Stomach (tissue), 9 donors: Measurements from ENCODE around the gene TPCN2. TPM values are rescaled to one million over a fixed set of nuclear protein-coding genes. Genes with fewer than 3 reads are reported as not detected.
A peak's percentile ranks its signal among the peaks of the same experiment; 100 is the strongest.

Source experiments
- DNase-seq, 2 donors: peaks; one replicate each; pipeline versions ENCODE4 v3.0.0 to v3.0.0-alpha.2; 2013 to 2019
- H3K27ac ChIP-seq, 5 donors: fragments of 200-600 bp in 4 of 5; sonication (generic) in 4 of 5; one replicate each; pipeline ENCODE4 v1.5.1; 2013 to 2019; ENCODE audit warnings: mild to moderate bottlenecking in 1 of 5, moderate library complexity in 1 of 5
- H3K27me3 ChIP-seq, 3 donors: fragments of 200-600 bp; sonication (generic); one replicate each; pipeline ENCODE4 v1.5.1; 2017 to 2019; ENCODE audit warnings: mixed run types in 1 of 3
- H3K36me3 ChIP-seq, 4 donors: fragments of 200-600 bp; sonication (generic); 1 replicate in 3 of 4; 2 replicates in 1 of 4; pipeline ENCODE4 v1.5.1; 2016 to 2019
- H3K4me1 ChIP-seq, 4 donors: fragments of 200-600 bp; sonication (generic); one replicate each; pipeline ENCODE4 v1.5.1; 2016 to 2019
- H3K4me3 ChIP-seq, 4 donors: fragments of 200-600 bp; sonication (generic) in 3 of 4; one replicate each; pipeline ENCODE4 v1.5.1; 2016 to 2019; ENCODE audit warnings: mild to moderate bottlenecking in 1 of 4
- H3K9me3 ChIP-seq, 4 donors: fragments of 200-600 bp; sonication (generic); one replicate each; pipeline ENCODE4 v1.5.1; 2016 to 2019
- EP300 ChIP-seq: sonication (generic); formaldehyde crosslinking; IDR thresholded peaks from one replicate; pipeline ENCODE4 v1.6.1; 2017; ENCODE audit warnings: antibody characterized with exemption
- POLR2A ChIP-seq, 4 donors: fragments of 450-650 bp; IDR thresholded peaks; one replicate each; pipeline ENCODE4 v1.6.1; 2016; ENCODE audit warnings: antibody characterized with exemption in 4 of 4, control low read depth in 2 of 4, mild to moderate bottlenecking in 1 of 4, moderate library complexity in 1 of 4
- POLR2AphosphoS5 ChIP-seq, 3 donors: sonication (generic); formaldehyde crosslinking; IDR thresholded peaks; one replicate each; pipeline ENCODE4 v1.6.1; 2016; ENCODE audit warnings: antibody characterized with exemption in 3 of 3
- WGBS, 5 donors: extraction: QIAGEN DNeasy Blood & Tissue Kit in 3 of 5; methylation state at CpG; one replicate each; pipeline versions ENCODE4 v1.1.5 to v1.1.7; 2013 to 2018; 5-methylcytosine and 5-hydroxymethylcytosine counted together
- intact Hi-C: fragments of 100-400 bp; cut with DNase I; formaldehyde crosslinking; loops from one replicate; pipeline ENCODE4 v1.15.1; 2023; ENCODE audit warnings: low total_unique reads
- polyA plus RNA-seq, 3 donors: library from polyadenylated mRNA; stranded (reverse); fragments of 200-250 nt; gene quantifications; one replicate each; pipeline ENCODE4 v1.2.3, GENCODE V29; 2013
- total RNA-seq, 5 donors: library from RNA; depleted of rRNA; stranded (reverse); fragments of >200 nt; gene quantifications; one replicate each; pipeline versions ENCODE4 v1.1.0 to v1.2.3, GENCODE V29; 2014 to 2016
- TF ChIP-seq, protein P1 (sequence below), 7 experiments: fragments of 450-650 bp in 4 of 7; fragments of 200-600 bp in 3 of 7; sonication (generic) in 3 of 7; IDR thresholded peaks; one replicate each; pipeline ENCODE4 v1.5.1; 2016 to 2019; ENCODE audit warnings: antibody characterized with exemption in 7 of 7, control low read depth in 2 of 7, mild to moderate bottlenecking in 1 of 7
- donor health status: healthy with polysubstance abuse.
- donor health status: Bipolar disorder and iron deficiency.
- donor health status: healthy.

The TPCN2 gene
- total and polyA plus RNA-seq, 8 donors: 6.4 to 66.1 (median 27.2) TPM

GRCh38 chr11:69122326-69122629, 73.5 kb downstream of the TPCN2 start:
- H3K4me3 ChIP-seq: no peak overlapping the region
- 34 to 64% (median 54%) methylated on average over 4 to 9 of the region's 9 CpGs for WGBS, 5 donors
- peaks cover 0 to 7% (median 5%) of the 10 kb centered on the region in 4 donors for H3K9me3 ChIP-seq
- no peaks in the 10 kb centered on the region for H3K36me3 ChIP-seq
- intact Hi-C loops: no loop called here
- no peak for DNase-seq
- H3K27me3 ChIP-seq: no peaks in the 10 kb centered on the region
- peak overlapping the region; percentile 82 to 86 (median 84) for H3K27ac ChIP-seq
- H3K4me1 ChIP-seq: peaks cover 35 to 51% (median 44%) of the 10 kb centered on the region in 4 donors
- no peak for TF ChIP-seq EP300
- no peak for TF ChIP-seq POLR2AphosphoS5 (IDR thresholded peaks at IDR 0.05)

DNA sequence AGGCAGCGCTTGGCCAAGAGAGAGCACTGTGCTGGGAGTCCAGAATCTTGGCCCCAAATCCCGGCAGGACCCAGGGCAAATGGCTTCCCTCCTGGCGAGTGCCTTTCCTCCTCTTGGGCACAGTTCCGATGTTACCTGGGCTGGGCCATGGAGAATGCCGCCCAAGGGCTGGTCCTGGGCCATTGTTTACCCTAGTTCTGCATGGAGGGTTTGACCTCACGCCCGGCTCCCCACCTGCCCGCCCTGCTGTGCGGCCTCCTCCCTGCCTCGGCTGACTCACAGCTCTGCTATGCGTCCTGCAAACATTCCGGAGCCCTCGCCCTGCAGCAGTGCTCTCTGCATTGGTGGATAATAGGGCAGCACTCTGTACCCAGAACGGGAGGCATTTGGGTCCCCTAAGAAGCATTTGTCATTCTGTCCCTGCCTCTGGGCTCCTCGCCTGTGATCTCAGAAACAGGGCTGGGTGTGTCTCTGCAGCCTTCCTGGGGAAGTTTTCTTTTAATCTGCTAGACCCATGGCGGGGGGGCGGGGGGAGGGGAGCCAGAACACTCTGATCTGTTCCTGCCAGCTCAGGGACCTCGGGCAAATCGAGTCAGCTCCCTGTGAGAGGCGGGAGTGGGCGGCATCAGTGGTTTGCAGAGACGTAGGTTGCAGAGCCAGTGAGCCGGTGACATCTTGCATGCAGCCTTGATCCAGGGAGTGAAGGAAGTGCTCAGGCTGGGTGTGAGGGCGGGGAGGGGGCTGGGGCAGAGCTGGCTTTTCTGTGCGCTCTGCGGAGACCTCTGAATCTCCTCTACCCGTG, 74.1 kb downstream of the TPCN2 start:
- Histone ChIP-seq H3K27ac (peak overlapping the region; percentile 82 to 86 (median 84)), H3K4me3 (peak overlapping the region in 1 of 4 donors; percentile 9), H3K27me3 (no peaks in the 10 kb centered on the region), H3K9me3 (peaks cover 0 to 7% (median 5%) of the 10 kb centered on the region in 4 donors), H3K4me1 (peaks cover 38 to 55% (median 48%) of the 10 kb centered on the region in 4 donors), H3K36me3 (no peaks in the 10 kb centered on the region)
- intact Hi-C loops: no loop called here
- WGBS, 5 donors: 7 to 12% (median 10%) methylated on average over 16 to 27 of the region's 27 CpGs
- TF ChIP-seq, protein P1, sequence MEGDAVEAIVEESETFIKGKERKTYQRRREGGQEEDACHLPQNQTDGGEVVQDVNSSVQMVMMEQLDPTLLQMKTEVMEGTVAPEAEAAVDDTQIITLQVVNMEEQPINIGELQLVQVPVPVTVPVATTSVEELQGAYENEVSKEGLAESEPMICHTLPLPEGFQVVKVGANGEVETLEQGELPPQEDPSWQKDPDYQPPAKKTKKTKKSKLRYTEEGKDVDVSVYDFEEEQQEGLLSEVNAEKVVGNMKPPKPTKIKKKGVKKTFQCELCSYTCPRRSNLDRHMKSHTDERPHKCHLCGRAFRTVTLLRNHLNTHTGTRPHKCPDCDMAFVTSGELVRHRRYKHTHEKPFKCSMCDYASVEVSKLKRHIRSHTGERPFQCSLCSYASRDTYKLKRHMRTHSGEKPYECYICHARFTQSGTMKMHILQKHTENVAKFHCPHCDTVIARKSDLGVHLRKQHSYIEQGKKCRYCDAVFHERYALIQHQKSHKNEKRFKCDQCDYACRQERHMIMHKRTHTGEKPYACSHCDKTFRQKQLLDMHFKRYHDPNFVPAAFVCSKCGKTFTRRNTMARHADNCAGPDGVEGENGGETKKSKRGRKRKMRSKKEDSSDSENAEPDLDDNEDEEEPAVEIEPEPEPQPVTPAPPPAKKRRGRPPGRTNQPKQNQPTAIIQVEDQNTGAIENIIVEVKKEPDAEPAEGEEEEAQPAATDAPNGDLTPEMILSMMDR (IDR thresholded peaks at IDR 0.05): no peak
- peak; percentile 54 to 89 (median 66) for TF ChIP-seq POLR2AphosphoS5 (IDR thresholded peaks at IDR 0.05)
- TF ChIP-seq POLR2A (IDR thresholded peaks at IDR 0.05): peak in 1 of 4 donors; percentile 10
- peak; percentile 95 to 96 for DNase-seq

DNA sequence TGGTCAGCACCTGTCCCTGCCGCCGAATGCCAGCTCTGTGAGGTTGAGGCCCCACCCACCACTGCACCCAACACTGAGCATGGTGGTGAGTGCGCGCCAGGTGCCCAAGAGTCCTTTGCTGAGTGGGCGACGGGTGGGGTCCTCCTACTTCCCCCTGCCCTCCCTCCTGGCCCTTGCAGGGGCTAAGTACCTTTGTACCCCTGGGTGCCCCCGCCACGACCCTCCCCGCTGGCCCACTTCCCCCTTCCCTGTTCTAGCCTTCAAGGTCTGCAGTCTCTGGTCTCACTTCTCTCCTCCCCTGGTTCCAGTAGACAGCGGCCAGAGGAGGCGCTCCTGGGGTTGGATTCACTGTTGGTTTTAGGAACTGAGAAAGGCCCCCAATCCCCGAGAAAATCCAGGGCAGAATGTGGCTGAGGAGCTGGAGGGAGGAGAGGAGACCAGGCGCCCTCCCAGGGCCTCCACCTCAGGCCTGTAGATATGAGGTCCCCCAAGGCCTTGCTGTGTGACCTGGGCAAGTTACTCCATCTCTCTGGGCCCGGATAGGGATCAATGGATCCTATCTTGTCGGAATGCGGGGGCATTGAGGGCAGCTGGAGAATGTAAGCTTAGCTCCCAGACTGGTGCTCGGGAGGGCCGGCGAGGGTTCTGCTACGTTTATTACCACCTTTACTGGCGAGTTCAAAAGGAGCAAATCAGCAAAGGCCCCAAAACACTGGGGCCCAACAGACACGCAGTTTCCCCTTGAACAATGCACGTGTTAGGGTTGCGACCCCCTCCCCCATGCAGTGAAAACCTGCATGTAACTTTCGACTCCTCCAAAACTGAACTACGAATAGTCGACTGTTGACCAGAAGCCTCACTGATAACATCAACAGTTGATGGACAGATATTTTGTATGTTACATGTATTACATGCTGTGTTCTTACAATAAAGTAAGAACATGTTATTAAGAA, 75.1 kb downstream of the TPCN2 start:
- Histone ChIP-seq H3K27me3 (no peaks in the 10 kb centered on the region), H3K27ac (peak overlapping the region; percentile 82 to 86 (median 84)), H3K36me3 (no peaks in the 10 kb centered on the region), H3K4me1 (peaks cover 38 to 55% (median 48%) of the 10 kb centered on the region in 4 donors), H3K4me3 (peak overlapping the region in 1 of 4 donors; percentile 13), H3K9me3 (peaks cover 0 to 11% (median 5%) of the 10 kb centered on the region in 4 donors)
- TF ChIP-seq POLR2A (IDR thresholded peaks at IDR 0.05): no peak
- no peak for TF ChIP-seq POLR2AphosphoS5 (IDR thresholded peaks at IDR 0.05)
- TF ChIP-seq, protein P1 (IDR thresholded peaks at IDR 0.05): no peak
- TF ChIP-seq EP300: no peak
- no peak for DNase-seq
- intact Hi-C loops: no loop called here
- 72 to 76% (median 75%) methylated on average over 26 to 27 of the region's 27 CpGs for whole genome bisulfite sequencing, 5 donors

- H3K36me3 ChIP-seq: no peaks in the 10 kb centered on the region
- H3K27me3 ChIP-seq: no peaks in the 10 kb centered on the region
- peak overlapping the region; percentile 16 to 79 (median 71) for H3K27ac ChIP-seq
- WGBS, 5 donors: 79 to 97% (median 84%) methylated on average over 3 of the region's 3 CpGs
- H3K4me1 ChIP-seq: peaks cover 38 to 56% (median 49%) of the 10 kb centered on the region in 4 donors
- peaks cover 0 to 6% (median 0%) of the 10 kb centered on the region in 4 donors for H3K9me3 ChIP-seq
- no peak for DNase-seq
- H3K4me3 ChIP-seq: no peak overlapping the region
- TF ChIP-seq POLR2AphosphoS5 (IDR thresholded peaks at IDR 0.05) (no peak), EP300 (no peak), POLR2A (IDR thresholded peaks at IDR 0.05) (no peak)
- TF ChIP-seq, protein P1 (IDR thresholded peaks at IDR 0.05): no peak
- intact Hi-C loops: no loop called here
These were observed 77.1 kb downstream of the TPCN2 start for GRCh38 chr11:69125861-69126260.
